ENCODE results near the gene INPP4B.

The INPP4B gene

DNA sequence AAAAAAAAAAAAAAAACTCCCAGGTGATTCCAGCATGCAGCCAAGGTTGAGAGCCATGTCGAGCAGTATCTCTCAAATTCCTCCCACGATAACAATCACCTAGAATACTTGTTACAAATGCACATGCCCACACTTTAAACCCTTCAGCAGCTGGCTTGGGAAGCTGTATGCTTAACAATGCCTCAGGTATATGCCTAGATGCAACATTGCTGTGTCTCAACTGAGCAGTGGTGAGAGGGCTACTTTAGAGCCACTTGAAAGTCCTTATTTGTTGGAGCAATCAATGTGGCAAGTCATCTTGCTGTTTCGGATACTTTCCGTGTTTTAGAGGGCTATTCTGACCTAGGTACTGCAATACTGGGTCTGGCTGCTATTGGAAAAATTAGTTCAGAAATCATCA, 487.4 kb downstream of the INPP4B start:
- Mint-ChIP-seq H3K27ac (no peak overlapping the region), H3K27me3 (peaks cover 0 to 4% of the 10 kb centered on the region in 2 donors), H3K4me1 (peaks cover 2 to 8% of the 10 kb centered on the region in 2 donors), H3K36me3 (no peaks in the 10 kb centered on the region), H3K9me3 (peaks cover 0 to 3% of the 10 kb centered on the region in 2 donors), H3K4me3 (no peak overlapping the region)
- ATAC-seq (replicated peaks) (no peak), DNase-seq (no peak)

GRCh38 chr4:142356801-142357200, 489.3 kb downstream of the INPP4B start:
- Mint-ChIP-seq H3K27me3 (peaks cover 0 to 2% of the 10 kb centered on the region in 2 donors), H3K27ac (no peak overlapping the region), H3K9me3 (no peaks in the 10 kb centered on the region), H3K4me1 (peaks cover 4 to 13% of the 10 kb centered on the region in 2 donors), H3K4me3 (no peak overlapping the region), H3K36me3 (no peaks in the 10 kb centered on the region)
- ATAC-seq (replicated peaks): no peak
- DNase-seq: no peak

DNA sequence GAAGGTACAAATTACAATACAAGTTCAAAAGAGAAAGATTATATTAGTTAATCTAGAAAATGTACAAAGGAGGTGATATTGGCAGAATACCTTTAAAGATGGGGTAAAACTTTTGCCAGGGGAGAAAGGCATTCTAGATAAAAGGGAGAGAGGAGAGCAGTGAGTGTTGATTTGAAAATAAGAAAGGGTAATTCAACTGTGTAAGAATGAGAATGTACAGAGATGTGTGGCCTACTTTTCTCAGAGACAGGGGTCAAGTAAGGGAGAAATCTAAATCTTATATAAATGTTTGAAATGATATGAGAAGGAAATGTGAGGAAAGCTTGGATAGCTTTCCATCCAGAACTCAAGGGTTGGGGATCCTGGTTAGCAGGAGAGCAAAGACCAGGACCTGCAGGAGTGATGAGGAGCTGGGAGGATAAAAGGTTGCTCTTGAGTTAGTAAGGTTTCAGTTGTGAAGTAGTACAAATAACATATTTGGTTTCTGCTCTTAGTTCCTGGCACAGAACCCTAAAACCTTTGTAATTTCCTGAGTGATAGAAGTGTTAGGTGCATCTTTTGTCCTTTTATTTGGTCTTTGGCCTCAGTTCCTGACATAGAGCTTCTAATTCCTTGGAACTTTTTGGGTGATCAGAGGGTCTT, 489.9 kb downstream of the INPP4B start:
- ATAC-seq (replicated peaks) (no peak), DNase-seq (no peak)
- Mint-ChIP-seq H3K4me3 (no peak overlapping the region), H3K27me3 (no peaks in the 10 kb centered on the region), H3K9me3 (no peaks in the 10 kb centered on the region), H3K27ac (no peak overlapping the region), H3K36me3 (no peaks in the 10 kb centered on the region), H3K4me1 (peaks cover 4 to 13% of the 10 kb centered on the region in 2 donors)

GRCh38 chr4:142355421-142355930, 490.6 kb downstream of the INPP4B start:
- no peaks in the 10 kb centered on the region for H3K9me3 Mint-ChIP-seq
- no peak overlapping the region for H3K27ac Mint-ChIP-seq
- H3K4me3 Mint-ChIP-seq: no peak overlapping the region
- H3K4me1 Mint-ChIP-seq: peaks cover 4 to 13% of the 10 kb centered on the region in 2 donors
- ATAC-seq (replicated peaks): no peak
- H3K36me3 Mint-ChIP-seq: no peaks in the 10 kb centered on the region
- no peaks in the 10 kb centered on the region for H3K27me3 Mint-ChIP-seq
- no peak for DNase-seq

GRCh38 chr4:142354794-142355420, 491.2 kb downstream of the INPP4B start:
- Mint-ChIP-seq H3K4me3 (no peak overlapping the region), H3K36me3 (no peaks in the 10 kb centered on the region), H3K27ac (no peak overlapping the region), H3K9me3 (no peaks in the 10 kb centered on the region), H3K4me1 (peaks cover 4 to 13% of the 10 kb centered on the region in 2 donors), H3K27me3 (no peaks in the 10 kb centered on the region)
- ATAC-seq (replicated peaks): no peak
- no peak for DNase-seq

GRCh38 chr4:142354041-142354440, 492.1 kb downstream of the INPP4B start:
- no peaks in the 10 kb centered on the region for H3K27me3 Mint-ChIP-seq
- DNase-seq (no peak), ATAC-seq (replicated peaks) (no peak)
- no peak overlapping the region for H3K4me3 Mint-ChIP-seq
- H3K27ac Mint-ChIP-seq: no peak overlapping the region
- no peaks in the 10 kb centered on the region for H3K9me3 Mint-ChIP-seq
- H3K36me3 Mint-ChIP-seq: no peaks in the 10 kb centered on the region
- H3K4me1 Mint-ChIP-seq: peaks cover 4 to 13% of the 10 kb centered on the region in 2 donors

- no peak for ATAC-seq (replicated peaks)
- Mint-ChIP-seq H3K27me3 (no peaks in the 10 kb centered on the region), H3K9me3 (no peaks in the 10 kb centered on the region), H3K36me3 (no peaks in the 10 kb centered on the region), H3K4me3 (no peak overlapping the region), H3K27ac (no peak overlapping the region), H3K4me1 (peaks cover 4 to 13% of the 10 kb centered on the region in 2 donors)
- DNase-seq: no peak
These were observed 492.9 kb downstream of the INPP4B start for GRCh38 chr4:142353149-142353738.

GRCh38 chr4:142352712-142353111, 493.4 kb downstream of the INPP4B start:
- Mint-ChIP-seq H3K27ac (no peak overlapping the region), H3K9me3 (no peaks in the 10 kb centered on the region), H3K27me3 (no peaks in the 10 kb centered on the region), H3K4me3 (no peak overlapping the region), H3K4me1 (peaks cover 4 to 13% of the 10 kb centered on the region in 2 donors), H3K36me3 (no peaks in the 10 kb centered on the region)
- DNase-seq (no peak), ATAC-seq (replicated peaks) (no peak)

GRCh38 chr4:142351958-142352357, 494.1 kb downstream of the INPP4B start:
- DNase-seq (no peak), ATAC-seq (replicated peaks) (no peak)
- Mint-ChIP-seq H3K4me1 (peaks cover 4 to 13% of the 10 kb centered on the region in 2 donors), H3K36me3 (no peaks in the 10 kb centered on the region), H3K27ac (no peak overlapping the region), H3K9me3 (no peaks in the 10 kb centered on the region), H3K27me3 (no peaks in the 10 kb centered on the region), H3K4me3 (no peak overlapping the region)

DNA sequence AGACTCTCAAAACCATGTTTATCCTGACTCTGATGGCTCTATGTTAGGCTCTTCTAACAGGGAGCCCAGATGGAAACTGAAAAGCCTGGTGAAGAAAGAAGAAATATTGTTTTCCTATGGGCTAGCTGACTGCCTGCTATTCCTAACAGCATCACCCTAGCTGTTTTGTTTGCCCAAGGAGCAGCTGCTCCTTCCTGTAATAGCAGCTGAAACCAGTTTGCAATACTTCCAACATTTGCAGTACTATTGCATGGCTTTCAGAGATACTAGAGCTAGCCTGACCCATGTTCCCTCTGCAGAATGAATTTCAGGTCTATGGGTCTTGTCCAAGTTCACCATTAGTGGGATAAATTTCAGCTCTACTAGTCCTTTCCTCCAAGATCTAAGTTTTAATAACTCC, 495.2 kb downstream of the INPP4B start:
- Mint-ChIP-seq H3K9me3 (no peaks in the 10 kb centered on the region), H3K36me3 (no peaks in the 10 kb centered on the region), H3K4me3 (no peak overlapping the region), H3K4me1 (peaks cover 4 to 13% of the 10 kb centered on the region in 2 donors), H3K27ac (no peak overlapping the region), H3K27me3 (no peaks in the 10 kb centered on the region)
- DNase-seq (no peak), ATAC-seq (replicated peaks) (no peak)

DNA sequence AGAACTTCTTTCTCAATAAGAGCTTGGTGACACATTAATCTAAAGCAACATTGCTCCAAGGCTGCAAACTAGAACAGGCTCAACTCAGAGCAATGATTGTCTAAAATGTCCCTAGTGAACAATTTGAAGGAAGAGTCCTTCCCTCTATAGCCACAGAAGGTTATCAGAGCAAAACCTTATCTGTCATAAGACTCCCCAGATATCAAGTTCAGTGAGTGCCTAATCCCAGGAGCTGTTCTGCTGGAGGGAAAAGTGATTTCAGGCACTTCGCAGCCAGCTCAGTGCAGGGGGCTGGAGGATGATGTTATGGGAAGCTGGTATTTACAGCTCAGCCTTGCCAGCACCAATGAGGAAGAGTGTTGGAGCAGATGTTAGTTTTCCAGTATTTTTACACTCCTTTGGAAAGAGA, 497.5 kb downstream of the INPP4B start:
- DNase-seq (no peak), ATAC-seq (replicated peaks) (no peak)
- no peak overlapping the region for H3K4me3 Mint-ChIP-seq
- peaks cover 2 to 5% of the 10 kb centered on the region in 2 donors for H3K4me1 Mint-ChIP-seq
- no peaks in the 10 kb centered on the region for H3K27me3 Mint-ChIP-seq
- H3K9me3 Mint-ChIP-seq: no peaks in the 10 kb centered on the region
- H3K27ac Mint-ChIP-seq: no peak overlapping the region
- H3K36me3 Mint-ChIP-seq: no peaks in the 10 kb centered on the region

DNA sequence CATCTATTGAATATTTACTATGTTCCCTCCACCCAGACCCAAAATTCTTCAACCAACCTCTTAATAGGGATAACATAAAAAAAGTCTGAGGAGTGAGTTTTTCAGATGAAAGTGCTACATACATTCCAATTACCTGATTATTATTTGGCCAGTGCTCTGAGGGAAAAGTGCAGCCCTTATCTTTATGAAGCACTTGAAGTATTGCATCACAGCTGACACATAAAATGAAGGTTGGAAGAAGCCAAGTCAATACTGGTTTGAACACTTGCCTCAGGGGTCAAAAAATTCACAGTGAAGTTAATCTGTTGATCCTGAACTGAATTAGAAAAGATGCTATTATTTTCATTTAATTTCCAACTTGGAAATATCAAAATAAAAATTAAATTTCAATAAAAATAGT, 498.9 kb downstream of the INPP4B start:
- Mint-ChIP-seq H3K4me3 (no peak overlapping the region), H3K4me1 (peaks cover 2 to 5% of the 10 kb centered on the region in 2 donors), H3K36me3 (no peaks in the 10 kb centered on the region), H3K27me3 (no peaks in the 10 kb centered on the region), H3K27ac (no peak overlapping the region), H3K9me3 (no peaks in the 10 kb centered on the region)
- no peak for ATAC-seq (replicated peaks)
- DNase-seq: no peak

DNA sequence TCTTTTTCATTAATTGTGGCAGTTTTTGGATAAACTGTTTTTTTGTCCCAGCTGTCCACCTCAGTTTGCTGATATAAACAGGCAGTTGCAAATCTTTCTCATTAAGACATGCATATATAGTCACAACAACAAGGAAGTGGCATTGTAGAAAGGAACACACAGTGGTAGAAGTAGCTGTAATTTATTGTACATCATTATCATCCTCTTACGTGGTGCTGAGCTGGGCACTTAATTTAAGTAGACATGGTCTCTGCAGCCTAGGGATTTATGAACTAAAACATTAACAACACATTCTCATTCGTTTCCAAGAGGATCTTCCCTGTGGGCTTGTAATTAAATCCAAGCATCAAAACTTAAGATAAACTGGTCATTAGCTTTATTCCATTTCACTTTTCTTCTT, 500.2 kb downstream of the INPP4B start:
- Mint-ChIP-seq H3K9me3 (no peaks in the 10 kb centered on the region), H3K4me3 (no peak overlapping the region), H3K36me3 (no peaks in the 10 kb centered on the region), H3K27ac (no peak overlapping the region), H3K4me1 (no peaks in the 10 kb centered on the region), H3K27me3 (no peaks in the 10 kb centered on the region)
- no peak for DNase-seq
- no peak for ATAC-seq (replicated peaks)

- no peaks in the 10 kb centered on the region for H3K36me3 Mint-ChIP-seq
- ATAC-seq (replicated peaks): no peak
- H3K27ac Mint-ChIP-seq: no peak overlapping the region
These were observed 504.8 kb downstream of the INPP4B start for GRCh38 chr4:142341268-142341667.

GRCh38 chr4:142339053-142339452, 507.0 kb downstream of the INPP4B start:
- H3K4me3 Mint-ChIP-seq: no peak overlapping the region
- no peaks in the 10 kb centered on the region for H3K4me1 Mint-ChIP-seq
- H3K9me3 Mint-ChIP-seq: peaks cover 0 to 2% of the 10 kb centered on the region in 2 donors
- ATAC-seq (replicated peaks) (no peak), DNase-seq (no peak)
- H3K27me3 Mint-ChIP-seq: no peaks in the 10 kb centered on the region
- no peaks in the 10 kb centered on the region for H3K36me3 Mint-ChIP-seq
- no peak overlapping the region for H3K27ac Mint-ChIP-seq

More at GRCh38 chr4:142341268-142341667, 504.8 kb downstream of the INPP4B start:
- Mint-ChIP-seq H3K4me3 (no peak overlapping the region), H3K9me3 (peaks cover 0 to 1% of the 10 kb centered on the region in 2 donors), H3K27me3 (no peaks in the 10 kb centered on the region), H3K4me1 (no peaks in the 10 kb centered on the region)
- DNase-seq: no peak
